HEK293 (cell line): ENCODE results near the gene MEIG1.

Experiments used
- CTCF ChIA-PET: fragments of 350-600 bp; formaldehyde crosslinking; extraction: SDS; loops from one replicate; lab custom pipeline; 2021; ENCODE audit warnings: antibody characterized with exemption; lab: Yijun Ruan, JAX
- POLR2A ChIA-PET: fragments of 300-600 bp; formaldehyde crosslinking; extraction: SDS; loops from one replicate; lab custom pipeline; 2020; ENCODE audit warnings: antibody characterized with exemption, inconsistent platforms; lab: Yijun Ruan, JAX
- H3K27ac ChIP-seq: fragments of 200-500 bp; sonication (Bioruptor generic); 2 replicates; pipeline ENCODE4 v1.5.1; 2014; ENCODE audit warnings: low read depth, low read length, control low read depth, inconsistent platforms; ENCODE audit errors: extremely low read depth
- H3K36me3 ChIP-seq, 2 experiments: fragments of 200-500 bp in 1 of 2; sonication (Bioruptor generic) in 1 of 2; 1 replicate in 1 of 2; 2 replicates in 1 of 2; pipeline ENCODE4 v1.5.1; 2014 to 2017; ENCODE audit warnings: inconsistent platforms in 2 of 2, low read length in 2 of 2; ENCODE audit not compliant: control insufficient read depth in 2 of 2, insufficient read depth in 1 of 2
- H3K4me1 ChIP-seq: fragments of 200-500 bp; sonication (Bioruptor generic); 2 replicates; pipeline ENCODE4 v1.5.1; 2014; ENCODE audit warnings: mild to moderate bottlenecking, low read length, inconsistent platforms; ENCODE audit not compliant: control insufficient read depth, insufficient read depth
- H3K4me3 ChIP-seq: 2 replicates; pipeline ENCODE4 v1.5.1; 2011; ENCODE audit warnings: low read depth, mild to moderate bottlenecking, control low read depth, low read length, moderate library complexity
- H3K9me3 ChIP-seq: fragments of 200-500 bp; sonication (Bioruptor generic); 2 replicates; pipeline ENCODE4 v1.5.1; 2014; ENCODE audit warnings: low read depth, low read length, inconsistent platforms; ENCODE audit not compliant: control insufficient read depth, insufficient read depth
- MEIS1 ChIP-seq: sonication (generic); formaldehyde crosslinking; IDR thresholded peaks from 2 replicates; pipeline ENCODE4 v1.8.1; 2022; ENCODE audit warnings: missing genetic modification reagents, mild to moderate bottlenecking, borderline replicate concordance
- PBX3 ChIP-seq: sonication (generic); formaldehyde crosslinking; IDR thresholded peaks from 2 replicates; pipeline ENCODE4 v1.8.1; 2022; ENCODE audit warnings: mild to moderate bottlenecking, moderate library complexity, missing genetic modification reagents
- PRDM10 ChIP-seq: fragments of 450-650 bp; formaldehyde crosslinking; IDR thresholded peaks from 2 replicates; pipeline ENCODE4 v1.5.1; 2016; ENCODE audit warnings: missing biosample characterization, missing genetic modification characterization
- SCRT2 ChIP-seq: fragments of 450-650 bp; formaldehyde crosslinking; IDR thresholded peaks from 2 replicates; pipeline ENCODE4 v1.5.1; 2016; ENCODE audit warnings: missing biosample characterization, missing genetic modification characterization
- SETDB1 ChIP-seq: IDR thresholded peaks from one replicate; pipeline ENCODE4 v1.6.1; 2017; ENCODE audit warnings: mild to moderate bottlenecking, low read length, moderate library complexity, mixed read lengths; ENCODE audit not compliant: insufficient read length
- SP2 ChIP-seq: fragments of 450-650 bp; formaldehyde crosslinking; IDR thresholded peaks from 2 replicates; pipeline ENCODE4 v1.5.1; 2016; ENCODE audit warnings: missing biosample characterization, missing genetic modification characterization
- SP7 ChIP-seq: fragments of 450-650 bp; formaldehyde crosslinking; IDR thresholded peaks from 2 replicates; pipeline ENCODE4 v1.5.1; 2016; ENCODE audit warnings: missing biosample characterization, missing genetic modification characterization
- TRIM28 ChIP-seq: IDR thresholded peaks from 2 replicates; pipeline ENCODE4 v1.6.1; 2011; ENCODE audit warnings: low read length, control low read depth, borderline replicate concordance
- YY1 ChIP-seq: fragments of 450-650 bp; formaldehyde crosslinking; IDR thresholded peaks from 2 replicates; pipeline ENCODE4 v1.5.1; 2018; ENCODE audit warnings: missing biosample characterization, missing genetic modification characterization
- ZBTB17 ChIP-seq: fragments of 450-650 bp; formaldehyde crosslinking; IDR thresholded peaks from 2 replicates; pipeline ENCODE4 v1.5.1; 2016; ENCODE audit warnings: missing biosample characterization, missing genetic modification characterization
- ZEB2 ChIP-seq: fragments of 450-650 bp; formaldehyde crosslinking; IDR thresholded peaks from 2 replicates; pipeline ENCODE4 v1.5.1; 2016; ENCODE audit warnings: missing biosample characterization, missing genetic modification characterization
- ZFHX2 ChIP-seq: fragments of 450-650 bp; formaldehyde crosslinking; conservative IDR thresholded peaks from 2 replicates; pipeline ENCODE4 v1.5.1; 2016; ENCODE audit warnings: missing biosample characterization, missing genetic modification characterization
- ZFP69B ChIP-seq: fragments of 450-650 bp; formaldehyde crosslinking; IDR thresholded peaks from 2 replicates; pipeline ENCODE4 v1.5.1; 2016; ENCODE audit warnings: missing biosample characterization, missing genetic modification characterization
- ZNF10 ChIP-seq: fragments of 450-650 bp; formaldehyde crosslinking; IDR thresholded peaks from 2 replicates; pipeline ENCODE4 v1.5.1; 2017; ENCODE audit warnings: missing biosample characterization, missing genetic modification characterization
- ZNF24 ChIP-seq: fragments of 450-650 bp; formaldehyde crosslinking; IDR thresholded peaks from 2 replicates; pipeline ENCODE4 v1.5.1; 2016; ENCODE audit warnings: missing biosample characterization, missing genetic modification characterization
- ZNF335 ChIP-seq: fragments of 450-650 bp; formaldehyde crosslinking; conservative IDR thresholded peaks from 2 replicates; pipeline ENCODE4 v1.5.1; 2016; ENCODE audit warnings: missing biosample characterization, missing genetic modification characterization
- ZNF37A ChIP-seq: fragments of 450-650 bp; IDR thresholded peaks from 2 replicates; pipeline ENCODE4 v1.5.1; 2018; ENCODE audit warnings: missing biosample characterization, missing genetic modification characterization
- ZNF561 ChIP-seq: fragments of 450-650 bp; IDR thresholded peaks from 2 replicates; pipeline ENCODE4 v1.5.1; 2018; ENCODE audit warnings: missing biosample characterization, missing genetic modification characterization, borderline replicate concordance
- ZNF580 ChIP-seq: fragments of 450-650 bp; formaldehyde crosslinking; IDR thresholded peaks from 2 replicates; pipeline ENCODE4 v1.5.1; 2016; ENCODE audit warnings: missing biosample characterization, missing genetic modification characterization
- ZNF585B ChIP-seq: fragments of 450-650 bp; formaldehyde crosslinking; IDR thresholded peaks from 2 replicates; pipeline ENCODE4 v1.5.1; 2016; ENCODE audit warnings: missing biosample characterization, missing genetic modification characterization
- ZNF610 ChIP-seq: fragments of 450-650 bp; formaldehyde crosslinking; IDR thresholded peaks from 2 replicates; pipeline ENCODE4 v1.5.1; 2016; ENCODE audit warnings: missing biosample characterization, missing genetic modification characterization, borderline replicate concordance
- ZNF654 ChIP-seq: fragments of 450-650 bp; formaldehyde crosslinking; IDR thresholded peaks from 2 replicates; pipeline ENCODE4 v1.5.1; 2016; ENCODE audit warnings: low read depth, missing biosample characterization, missing genetic modification characterization
- ZNF747 ChIP-seq: fragments of 450-650 bp; formaldehyde crosslinking; IDR thresholded peaks from 2 replicates; pipeline ENCODE4 v1.5.1; 2016; ENCODE audit warnings: missing biosample characterization, missing genetic modification characterization
- ZNF837 ChIP-seq: fragments of 450-650 bp; formaldehyde crosslinking; IDR thresholded peaks from 2 replicates; pipeline ENCODE4 v1.5.1; 2016; ENCODE audit warnings: missing biosample characterization, missing genetic modification characterization
- ZSCAN16 ChIP-seq: fragments of 450-650 bp; formaldehyde crosslinking; IDR thresholded peaks from 2 replicates; pipeline ENCODE4 v1.5.1; 2016; ENCODE audit warnings: missing biosample characterization, missing genetic modification characterization
- ZSCAN23 ChIP-seq: fragments of 450-650 bp; formaldehyde crosslinking; IDR thresholded peaks from 2 replicates; pipeline ENCODE4 v1.5.1; 2016; ENCODE audit warnings: missing biosample characterization, missing genetic modification characterization
- ZSCAN30 ChIP-seq: fragments of 450-650 bp; IDR thresholded peaks from 2 replicates; pipeline ENCODE4 v1.5.1; 2018; ENCODE audit warnings: missing biosample characterization, mild to moderate bottlenecking, missing genetic modification characterization, moderate library complexity
- TF ChIP-seq, protein P1 (sequence below): fragments of 450-650 bp; formaldehyde crosslinking; conservative IDR thresholded peaks from 2 replicates; pipeline ENCODE4 v1.5.1; 2016; ENCODE audit warnings: low read depth, missing biosample characterization, missing genetic modification characterization

Gene MEIG1

GRCh38 chr10:14954001-14954770 is 5.0 kb upstream of the MEIG1 start, which contains the start of gene DCLRE1C:
DCLRE1C (minus strand) TSS chr10:14954096; CDS start chr10:14954010, 86 bp downstream.
- peak within 1 kb of the TSS; percentile 48; the same call in 1 of the 2 replicates for H3K27ac ChIP-seq
- TF ChIP-seq ZNF747 (tag by site-specific recombination): no peak
- 0 out of 2 replicates have a peak, but pooled peaks have one; percentile 4 for TF ChIP-seq ZNF654 (tag by site-specific recombination)
- TF ChIP-seq ZNF335 (tag by site-specific recombination): peak; percentile 81
- TF ChIP-seq ZFP69B (tag by site-specific recombination): peak; percentile 70; the same call in 1 of the 2 replicates
- 0 out of 2 replicates have a peak, but pooled peaks have one; percentile 41 for TF ChIP-seq TRIM28
- TF ChIP-seq, protein P1, sequence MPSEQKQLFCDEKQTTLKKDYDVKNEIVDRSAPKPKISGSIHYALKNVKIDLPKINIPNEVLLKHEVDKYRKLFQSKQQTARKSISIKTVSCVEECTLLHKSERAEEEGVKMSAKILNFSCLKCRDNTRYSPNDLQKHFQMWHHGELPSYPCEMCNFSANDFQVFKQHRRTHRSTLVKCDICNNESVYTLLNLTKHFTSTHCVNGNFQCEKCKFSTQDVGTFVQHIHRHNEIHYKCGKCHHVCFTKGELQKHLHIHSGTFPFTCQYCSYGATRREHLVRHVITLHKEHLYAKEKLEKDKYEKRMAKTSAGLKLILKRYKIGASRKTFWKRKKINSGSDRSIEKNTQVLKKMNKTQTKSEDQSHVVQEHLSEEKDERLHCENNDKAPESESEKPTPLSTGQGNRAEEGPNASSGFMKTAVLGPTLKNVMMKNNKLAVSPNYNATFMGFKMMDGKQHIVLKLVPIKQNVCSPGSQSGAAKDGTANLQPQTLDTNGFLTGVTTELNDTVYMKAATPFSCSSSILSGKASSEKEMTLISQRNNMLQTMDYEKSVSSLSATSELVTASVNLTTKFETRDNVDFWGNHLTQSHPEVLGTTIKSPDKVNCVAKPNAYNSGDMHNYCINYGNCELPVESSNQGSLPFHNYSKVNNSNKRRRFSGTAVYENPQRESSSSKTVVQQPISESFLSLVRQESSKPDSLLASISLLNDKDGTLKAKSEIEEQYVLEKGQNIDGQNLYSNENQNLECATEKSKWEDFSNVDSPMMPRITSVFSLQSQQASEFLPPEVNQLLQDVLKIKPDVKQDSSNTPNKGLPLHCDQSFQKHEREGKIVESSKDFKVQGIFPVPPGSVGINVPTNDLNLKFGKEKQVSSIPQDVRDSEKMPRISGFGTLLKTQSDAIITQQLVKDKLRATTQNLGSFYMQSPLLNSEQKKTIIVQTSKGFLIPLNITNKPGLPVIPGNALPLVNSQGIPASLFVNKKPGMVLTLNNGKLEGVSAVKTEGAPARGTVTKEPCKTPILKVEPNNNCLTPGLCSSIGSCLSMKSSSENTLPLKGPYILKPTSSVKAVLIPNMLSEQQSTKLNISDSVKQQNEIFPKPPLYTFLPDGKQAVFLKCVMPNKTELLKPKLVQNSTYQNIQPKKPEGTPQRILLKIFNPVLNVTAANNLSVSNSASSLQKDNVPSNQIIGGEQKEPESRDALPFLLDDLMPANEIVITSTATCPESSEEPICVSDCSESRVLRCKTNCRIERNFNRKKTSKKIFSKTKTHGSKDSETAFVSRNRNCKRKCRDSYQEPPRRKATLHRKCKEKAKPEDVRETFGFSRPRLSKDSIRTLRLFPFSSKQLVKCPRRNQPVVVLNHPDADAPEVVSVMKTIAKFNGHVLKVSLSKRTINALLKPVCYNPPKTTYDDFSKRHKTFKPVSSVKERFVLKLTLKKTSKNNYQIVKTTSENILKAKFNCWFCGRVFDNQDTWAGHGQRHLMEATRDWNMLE (tag by site-specific recombination): peak; percentile 38; the same call in 1 of the 2 replicates
- TF ChIP-seq ZSCAN16 (tag by site-specific recombination): no peak
- TF ChIP-seq ZNF580 (tag by site-specific recombination): peak; percentile 91
- no peak for TF ChIP-seq YY1 (tag by site-specific recombination)
- TF ChIP-seq ZNF837: no peak
- TF ChIP-seq ZNF10: peak; percentile 66; the same call in 1 of the 2 replicates
- peak; percentile 92 for TF ChIP-seq SP2
- 0 out of 2 replicates have a peak, but pooled peaks have one; percentile 55 for TF ChIP-seq ZNF561 (tag by site-specific recombination)
- TF ChIP-seq SCRT2 (tag by site-specific recombination): peak; percentile 85
- no peak for TF ChIP-seq ZSCAN23 (tag by site-specific recombination)
- TF ChIP-seq SP7: peak; percentile 87
- peak; percentile 22 for TF ChIP-seq SETDB1
- no peak for TF ChIP-seq ZNF585B (tag by site-specific recombination)
- TF ChIP-seq MEIS1: 0 out of 2 replicates have a peak, but pooled peaks have one; percentile 41
- TF ChIP-seq ZEB2: peak; percentile 93
- TF ChIP-seq ZFHX2 (tag by site-specific recombination): peak; percentile 70
- TF ChIP-seq ZNF24: peak; percentile 93; the same call in 1 of the 2 replicates
- no peak for TF ChIP-seq ZNF37A (tag by site-specific recombination)
- peak; percentile 76; the same call in 1 of the 2 replicates for TF ChIP-seq PBX3 (CRISPR knock-in tag)
- TF ChIP-seq ZSCAN30 (tag by site-specific recombination): peak; percentile 19; the same call in 1 of the 2 replicates
- TF ChIP-seq ZNF610 (tag by site-specific recombination): 0 out of 2 replicates have a peak, but pooled peaks have one; percentile 39
- TF ChIP-seq ZBTB17: peak; percentile 97
- peak; percentile 87 for TF ChIP-seq PRDM10 (tag by site-specific recombination)

More at GRCh38 chr10:14954001-14954770, 5.0 kb upstream of the MEIG1 start, which contains the start of gene DCLRE1C:
- ChIA-PET POLR2A (interaction anchor here (0.8 to 2.2 kb wide), 7 partner anchors 17 to 152 kb away, joined by 3 to 19 read pairs (median 5); partner anchors contain the start of genes CDNF, HSPA14, MSANTD7 and RPP38), CTCF (interaction anchor here (0.8 kb wide), 1 partner anchor 18 kb away, joined by 4 read pairs; no protein-coding TSS in a partner anchor)
- Histone ChIP-seq H3K36me3 (peaks cover 0 to 3% of the 10 kb centered on the region in 2 experiments; a peak in 2 of 3 replicates), H3K9me3 (no peaks in the 10 kb centered on the region), H3K4me1 (0 out of 2 replicates have a peak, but pooled peaks cover 2% of the 10 kb centered on the region), H3K4me3 (peak within 1 kb of the TSS; percentile 80)
